HFF-Myc (cell line): Measurements from ENCODE around the gene WDR81.
"Not testable (repeated sequence)": the region's sequence is repeated elsewhere in the genome, so short reads cannot be mapped to it uniquely, and the experiment has no call there.

Experiments used
- DNase-seq: peaks from one replicate; pipeline ENCODE4 v3.0.0-alpha.2; 2011; ENCODE audit warnings: low read depth; ENCODE audit errors: extremely low read depth
- H3K4me3 ChIP-seq: replicated peaks from 2 replicates; pipeline ENCODE4 v1.5.1; 2011; ENCODE audit warnings: low read depth, mild to moderate bottlenecking, control low read depth, low read length
- TF ChIP-seq, protein P1 (sequence below): IDR thresholded peaks from 2 replicates; pipeline ENCODE4 v1.5.1; 2012; ENCODE audit warnings: mild to moderate bottlenecking, low read depth, low read length, control low read depth; ENCODE audit errors: missing control alignments

WDR81 gene

DNA sequence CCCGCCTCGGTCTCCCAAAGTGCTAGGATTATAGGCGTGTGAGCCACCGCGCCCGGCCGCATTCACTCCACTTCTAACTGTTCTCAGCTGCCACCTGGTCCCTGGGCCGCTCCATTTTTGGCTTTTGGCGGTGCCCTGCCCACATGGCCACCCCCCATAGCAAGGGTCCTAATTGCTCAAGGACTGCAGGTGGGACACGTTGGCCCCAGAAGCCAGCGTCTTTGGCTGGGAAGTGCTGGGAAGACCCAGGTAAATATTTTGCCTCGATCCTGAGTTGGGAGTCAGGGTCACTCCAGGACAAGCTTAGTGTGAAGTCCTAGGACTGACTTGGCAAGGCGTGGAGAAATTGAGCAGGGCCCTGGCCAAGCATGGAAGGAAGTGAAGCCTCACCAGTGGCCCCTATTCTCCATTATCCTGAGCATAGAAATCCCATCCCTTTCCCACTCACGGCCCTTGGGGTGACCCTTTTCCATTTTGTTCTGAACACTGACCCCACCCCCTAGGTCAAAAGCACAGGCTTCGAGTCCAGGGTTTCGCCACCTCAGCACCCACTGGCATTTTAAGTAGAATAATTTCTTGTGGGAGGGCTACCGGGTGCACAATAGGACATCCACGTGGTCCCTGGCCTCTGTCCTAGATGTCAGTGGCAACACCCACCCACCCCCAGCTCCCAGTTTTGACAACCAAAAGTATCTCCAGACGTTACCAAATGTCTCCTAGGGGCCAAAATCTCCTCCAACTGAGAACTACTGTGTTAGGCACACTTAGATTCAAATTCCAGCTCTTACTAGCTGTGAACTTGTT, 5.9 kb upstream of the WDR81 start:
- TF ChIP-seq, protein P1, sequence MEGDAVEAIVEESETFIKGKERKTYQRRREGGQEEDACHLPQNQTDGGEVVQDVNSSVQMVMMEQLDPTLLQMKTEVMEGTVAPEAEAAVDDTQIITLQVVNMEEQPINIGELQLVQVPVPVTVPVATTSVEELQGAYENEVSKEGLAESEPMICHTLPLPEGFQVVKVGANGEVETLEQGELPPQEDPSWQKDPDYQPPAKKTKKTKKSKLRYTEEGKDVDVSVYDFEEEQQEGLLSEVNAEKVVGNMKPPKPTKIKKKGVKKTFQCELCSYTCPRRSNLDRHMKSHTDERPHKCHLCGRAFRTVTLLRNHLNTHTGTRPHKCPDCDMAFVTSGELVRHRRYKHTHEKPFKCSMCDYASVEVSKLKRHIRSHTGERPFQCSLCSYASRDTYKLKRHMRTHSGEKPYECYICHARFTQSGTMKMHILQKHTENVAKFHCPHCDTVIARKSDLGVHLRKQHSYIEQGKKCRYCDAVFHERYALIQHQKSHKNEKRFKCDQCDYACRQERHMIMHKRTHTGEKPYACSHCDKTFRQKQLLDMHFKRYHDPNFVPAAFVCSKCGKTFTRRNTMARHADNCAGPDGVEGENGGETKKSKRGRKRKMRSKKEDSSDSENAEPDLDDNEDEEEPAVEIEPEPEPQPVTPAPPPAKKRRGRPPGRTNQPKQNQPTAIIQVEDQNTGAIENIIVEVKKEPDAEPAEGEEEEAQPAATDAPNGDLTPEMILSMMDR: no peak
- no peak for DNase-seq
- no peak overlapping the region for H3K4me3 ChIP-seq

DNA sequence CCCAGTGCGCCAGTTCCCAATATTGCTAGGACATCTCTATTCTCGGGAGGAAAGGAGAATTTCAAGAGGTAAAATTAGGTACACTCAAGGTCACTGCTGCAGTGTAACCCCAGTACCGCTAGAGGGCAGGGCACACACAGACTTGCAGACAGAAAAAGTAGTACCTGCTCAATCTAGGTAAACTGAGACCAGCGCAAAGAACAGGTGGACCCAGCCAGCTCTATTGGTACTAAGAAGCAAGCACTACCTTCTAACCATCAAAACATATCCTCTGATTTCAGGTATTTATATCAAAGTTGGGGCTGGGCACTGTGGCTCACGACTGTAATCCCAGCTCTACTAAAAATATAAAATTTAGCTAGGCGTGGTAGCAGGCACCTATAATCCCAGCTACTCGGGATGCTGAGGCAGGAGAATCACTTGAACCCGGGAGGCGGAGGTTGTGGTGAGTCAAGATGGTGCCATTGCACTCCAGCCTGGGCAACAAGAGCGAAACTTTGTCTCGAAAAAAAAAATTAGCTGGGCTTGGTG, 3.6 kb upstream of the WDR81 start:
- TF ChIP-seq, protein P1: peak; percentile 99
- DNase-seq: no peak
- H3K4me3 ChIP-seq: no peak overlapping the region

DNA sequence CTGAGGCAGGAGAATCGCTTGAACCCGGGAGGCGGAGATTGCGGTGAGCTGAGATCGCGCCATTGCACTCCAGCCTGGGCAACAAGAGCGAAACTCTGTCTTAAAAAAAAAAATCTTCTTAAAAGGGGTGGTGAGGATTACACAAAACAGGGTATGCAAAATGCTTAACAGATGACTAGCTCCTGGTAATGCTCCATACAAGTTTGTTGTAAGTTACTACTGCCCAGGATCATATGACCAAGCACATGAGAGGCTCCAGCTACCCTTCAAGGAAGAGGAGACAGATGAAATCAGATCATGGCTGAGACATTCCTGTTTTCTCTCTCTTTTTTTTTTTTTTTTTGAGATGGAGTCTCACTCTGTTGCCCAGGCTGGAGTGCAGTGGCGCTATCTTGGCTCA, 2.5 kb upstream of the WDR81 start:
- not testable (repeated sequence) for H3K4me3 ChIP-seq, DNase-seq

DNA sequence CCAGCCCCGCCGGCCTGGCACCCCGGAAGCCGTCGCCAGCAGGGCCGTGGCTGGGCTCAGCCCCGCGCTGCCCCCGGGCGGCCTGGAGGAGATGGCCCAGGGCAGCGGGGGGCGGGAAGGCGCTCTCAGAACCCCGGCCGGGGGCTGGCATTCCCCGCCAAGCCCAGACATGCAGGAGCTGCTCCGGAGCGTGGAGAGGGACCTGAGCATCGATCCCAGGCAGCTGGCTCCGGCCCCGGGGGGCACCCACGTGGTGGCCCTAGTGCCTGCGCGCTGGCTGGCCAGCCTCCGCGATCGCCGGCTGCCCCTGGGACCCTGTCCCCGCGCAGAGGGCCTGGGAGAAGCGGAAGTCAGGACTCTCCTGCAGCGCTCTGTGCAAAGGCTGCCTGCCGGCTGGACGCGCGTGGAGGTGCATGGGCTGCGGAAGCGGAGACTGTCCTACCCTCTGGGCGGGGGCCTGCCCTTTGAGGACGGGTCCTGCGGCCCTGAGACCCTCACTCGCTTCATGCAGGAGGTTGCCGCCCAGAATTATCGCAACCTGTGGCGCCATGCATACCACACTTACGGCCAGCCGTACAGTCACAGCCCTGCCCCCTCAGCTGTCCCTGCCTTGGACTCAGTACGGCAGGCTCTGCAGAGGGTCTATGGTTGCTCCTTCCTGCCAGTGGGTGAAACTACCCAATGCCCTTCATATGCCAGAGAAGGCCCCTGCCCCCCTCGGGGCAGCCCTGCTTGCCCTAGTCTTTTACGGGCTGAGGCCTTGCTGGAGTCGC, 551 bp downstream of the WDR81 start:
- peak overlapping the region; percentile 58 for H3K4me3 ChIP-seq
- TF ChIP-seq, protein P1: no peak
- DNase-seq: no peak

DNA sequence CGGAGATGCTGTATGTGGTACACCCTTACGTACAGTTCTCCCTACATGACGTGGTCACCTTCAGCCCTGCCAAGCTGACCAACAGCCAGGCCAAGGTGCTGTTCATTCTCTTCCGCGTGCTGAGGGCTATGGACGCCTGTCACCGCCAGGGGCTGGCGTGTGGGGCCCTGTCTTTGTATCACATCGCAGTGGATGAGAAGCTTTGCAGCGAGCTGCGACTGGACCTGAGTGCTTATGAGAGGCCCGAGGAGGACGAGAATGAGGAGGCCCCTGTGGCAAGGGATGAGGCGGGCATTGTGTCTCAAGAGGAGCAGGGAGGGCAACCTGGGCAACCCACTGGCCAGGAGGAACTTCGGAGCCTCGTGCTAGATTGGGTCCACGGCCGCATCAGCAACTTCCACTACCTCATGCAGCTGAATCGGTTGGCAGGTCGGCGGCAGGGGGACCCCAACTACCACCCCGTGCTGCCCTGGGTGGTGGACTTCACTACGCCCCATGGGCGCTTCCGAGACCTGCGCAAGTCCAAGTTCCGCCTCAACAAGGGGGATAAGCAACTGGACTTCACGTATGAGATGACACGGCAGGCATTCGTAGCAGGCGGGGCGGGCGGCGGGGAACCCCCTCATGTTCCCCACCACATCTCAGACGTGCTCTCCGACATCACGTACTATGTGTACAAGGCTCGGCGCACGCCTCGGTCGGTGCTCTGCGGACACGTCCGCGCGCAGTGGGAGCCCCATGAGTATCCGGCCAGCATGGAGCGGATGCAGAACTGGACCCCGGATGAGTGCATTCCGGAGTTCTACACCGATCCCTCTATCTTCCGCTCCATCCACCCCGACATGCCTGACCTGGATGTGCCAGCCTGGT, 1.4 kb downstream of the WDR81 start:
- peak overlapping the region; percentile 58 for H3K4me3 ChIP-seq

DNA sequence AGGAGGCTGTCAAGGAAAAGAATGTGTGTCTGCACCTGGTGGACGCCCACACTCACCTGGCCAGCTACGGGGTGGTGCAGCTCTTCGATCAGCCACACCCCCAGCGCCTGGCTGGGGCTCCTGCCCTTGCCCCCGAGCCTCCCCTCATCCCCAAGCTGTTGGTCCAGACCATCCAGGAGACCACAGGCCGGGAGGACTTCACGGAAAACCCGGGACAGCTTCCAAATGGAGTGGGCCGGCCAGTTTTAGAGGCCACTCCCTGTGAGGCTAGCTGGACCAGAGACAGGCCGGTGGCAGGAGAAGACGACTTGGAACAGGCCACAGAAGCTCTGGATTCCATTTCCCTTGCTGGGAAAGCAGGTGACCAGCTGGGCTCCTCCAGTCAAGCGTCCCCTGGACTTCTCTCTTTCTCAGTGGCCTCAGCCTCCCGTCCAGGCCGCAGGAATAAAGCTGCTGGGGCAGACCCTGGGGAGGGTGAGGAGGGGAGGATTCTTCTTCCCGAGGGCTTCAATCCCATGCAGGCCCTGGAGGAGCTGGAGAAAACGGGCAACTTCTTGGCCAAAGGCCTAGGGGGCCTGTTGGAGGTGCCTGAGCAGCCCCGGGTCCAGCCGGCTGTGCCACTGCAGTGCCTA, 2.2 kb downstream of the WDR81 start:
- TF ChIP-seq, protein P1: no peak
- H3K4me3 ChIP-seq: no peak overlapping the region
- DNase-seq: no peak

More for the DNA sequence above, 1.4 kb downstream of the WDR81 start:
- TF ChIP-seq, protein P1: no peak
- no peak for DNase-seq
